HEK293 (cell line): Measurements from ENCODE around the gene RPS19.

Experiments used
- BCL11A ChIP-seq: fragments of 450-650 bp; formaldehyde crosslinking; IDR thresholded peaks from 2 replicates; pipeline ENCODE4 v1.5.1; 2016; ENCODE audit warnings: low read depth, missing biosample characterization, missing genetic modification characterization
- FEZF1 ChIP-seq: fragments of 450-650 bp; formaldehyde crosslinking; IDR thresholded peaks from 2 replicates; pipeline ENCODE4 v1.5.1; 2016; ENCODE audit warnings: missing biosample characterization, missing genetic modification characterization
- GFI1B ChIP-seq: fragments of 450-650 bp; formaldehyde crosslinking; IDR thresholded peaks from 2 replicates; pipeline ENCODE4 v1.5.1; 2016; ENCODE audit warnings: missing biosample characterization, missing genetic modification characterization
- HOXC10 ChIP-seq: sonication (generic); formaldehyde crosslinking; IDR thresholded peaks from 2 replicates; pipeline ENCODE4 v1.8.1; 2023; ENCODE audit warnings: mild to moderate bottlenecking, missing genetic modification reagents
- KLF1 ChIP-seq: fragments of 450-650 bp; formaldehyde crosslinking; IDR thresholded peaks from 2 replicates; pipeline ENCODE4 v1.5.1; 2016; ENCODE audit warnings: missing biosample characterization, missing genetic modification characterization
- KLF17 ChIP-seq: fragments of 450-650 bp; formaldehyde crosslinking; IDR thresholded peaks from 2 replicates; pipeline ENCODE4 v1.5.1; 2016; ENCODE audit warnings: missing biosample characterization, missing genetic modification characterization
- KLF7 ChIP-seq: fragments of 450-650 bp; formaldehyde crosslinking; IDR thresholded peaks from 2 replicates; pipeline ENCODE4 v1.5.1; 2016; ENCODE audit warnings: missing biosample characterization, missing genetic modification characterization, borderline replicate concordance
- MEIS1 ChIP-seq: sonication (generic); formaldehyde crosslinking; IDR thresholded peaks from 2 replicates; pipeline ENCODE4 v1.8.1; 2022; ENCODE audit warnings: missing genetic modification reagents, mild to moderate bottlenecking, borderline replicate concordance
- REPIN1 ChIP-seq: fragments of 450-650 bp; formaldehyde crosslinking; IDR thresholded peaks from 2 replicates; pipeline ENCODE4 v1.5.1; 2017; ENCODE audit warnings: missing biosample characterization, missing genetic modification characterization, low read depth
- TRIM28 ChIP-seq: IDR thresholded peaks from 2 replicates; pipeline ENCODE4 v1.6.1; 2011; ENCODE audit warnings: low read length, control low read depth, borderline replicate concordance
- YY2 ChIP-seq: fragments of 450-650 bp; formaldehyde crosslinking; IDR thresholded peaks from 2 replicates; pipeline ENCODE4 v1.5.1; 2016; ENCODE audit warnings: missing biosample characterization, missing genetic modification characterization
- ZBTB17 ChIP-seq: fragments of 450-650 bp; formaldehyde crosslinking; IDR thresholded peaks from 2 replicates; pipeline ENCODE4 v1.5.1; 2016; ENCODE audit warnings: missing biosample characterization, missing genetic modification characterization
- ZBTB48 ChIP-seq: fragments of 450-650 bp; formaldehyde crosslinking; IDR thresholded peaks from 2 replicates; pipeline ENCODE4 v1.5.1; 2016; ENCODE audit warnings: missing biosample characterization, missing genetic modification characterization
- ZBTB7A ChIP-seq: fragments of 450-650 bp; formaldehyde crosslinking; IDR thresholded peaks from 2 replicates; pipeline ENCODE4 v1.5.1; 2016; ENCODE audit warnings: low read depth, missing biosample characterization, missing genetic modification characterization
- ZFHX2 ChIP-seq: fragments of 450-650 bp; formaldehyde crosslinking; conservative IDR thresholded peaks from 2 replicates; pipeline ENCODE4 v1.5.1; 2016; ENCODE audit warnings: missing biosample characterization, missing genetic modification characterization
- ZNF10 ChIP-seq: fragments of 450-650 bp; formaldehyde crosslinking; IDR thresholded peaks from 2 replicates; pipeline ENCODE4 v1.5.1; 2017; ENCODE audit warnings: missing biosample characterization, missing genetic modification characterization
- ZNF112 ChIP-seq: fragments of 450-650 bp; formaldehyde crosslinking; IDR thresholded peaks from 2 replicates; pipeline ENCODE4 v1.5.0; 2017; ENCODE audit warnings: missing biosample characterization, missing genetic modification characterization
- ZNF114 ChIP-seq: fragments of 450-650 bp; formaldehyde crosslinking; IDR thresholded peaks from 2 replicates; pipeline ENCODE4 v1.5.0; 2017; ENCODE audit warnings: missing biosample characterization, missing genetic modification characterization
- ZNF146 ChIP-seq: fragments of 450-650 bp; formaldehyde crosslinking; IDR thresholded peaks from 2 replicates; pipeline ENCODE4 v1.5.1; 2016; ENCODE audit warnings: missing biosample characterization, missing genetic modification characterization
- ZNF184 ChIP-seq: fragments of 450-650 bp; IDR thresholded peaks from 2 replicates; pipeline ENCODE4 v1.5.1; 2018; ENCODE audit warnings: missing biosample characterization, mild to moderate bottlenecking, missing genetic modification characterization
- ZNF2 ChIP-seq: fragments of 450-650 bp; formaldehyde crosslinking; IDR thresholded peaks from 2 replicates; pipeline ENCODE4 v1.5.1; 2016; ENCODE audit warnings: missing biosample characterization, missing genetic modification characterization
- ZNF223 ChIP-seq: fragments of 450-650 bp; formaldehyde crosslinking; IDR thresholded peaks from 2 replicates; pipeline ENCODE4 v1.5.1; 2016; ENCODE audit warnings: missing biosample characterization, missing genetic modification characterization
- ZNF274 ChIP-seq, 2 experiments: fragments of 200-500 bp in 1 of 2; fragments of 450-650 bp in 1 of 2; sonication (Bioruptor generic) in 1 of 2; formaldehyde crosslinking in 1 of 2; IDR thresholded peaks; 2 replicates each; pipeline versions ENCODE4 v1.5.1 to v1.6.1; 2014 to 2016; ENCODE audit warnings: borderline replicate concordance in 1 of 2, inconsistent platforms in 1 of 2, low read length in 1 of 2, missing biosample characterization in 1 of 2, missing genetic modification characterization in 1 of 2
- ZNF311 ChIP-seq: fragments of 450-650 bp; formaldehyde crosslinking; IDR thresholded peaks from 2 replicates; pipeline ENCODE4 v1.5.1; 2017; ENCODE audit warnings: missing biosample characterization, missing genetic modification characterization, borderline replicate concordance
- ZNF350 ChIP-seq: fragments of 450-650 bp; formaldehyde crosslinking; IDR thresholded peaks from 2 replicates; pipeline ENCODE4 v1.5.0; 2017; ENCODE audit warnings: missing biosample characterization, mild to moderate bottlenecking, missing genetic modification characterization
- ZNF449 ChIP-seq: fragments of 450-650 bp; formaldehyde crosslinking; IDR thresholded peaks from 2 replicates; pipeline ENCODE4 v1.5.1; 2017; ENCODE audit warnings: missing biosample characterization, mild to moderate bottlenecking, missing genetic modification characterization, moderate library complexity
- ZNF529 ChIP-seq: fragments of 450-650 bp; formaldehyde crosslinking; IDR thresholded peaks from 2 replicates; pipeline ENCODE4 v1.5.1; 2017; ENCODE audit warnings: missing genetic modification characterization, missing biosample characterization; ENCODE audit not compliant: insufficient replicate concordance
- ZNF571 ChIP-seq: fragments of 450-650 bp; formaldehyde crosslinking; IDR thresholded peaks from 2 replicates; pipeline ENCODE4 v1.5.0; 2017; ENCODE audit warnings: missing biosample characterization, missing genetic modification characterization
- ZNF747 ChIP-seq: fragments of 450-650 bp; formaldehyde crosslinking; IDR thresholded peaks from 2 replicates; pipeline ENCODE4 v1.5.1; 2016; ENCODE audit warnings: missing biosample characterization, missing genetic modification characterization
- ZNF768 ChIP-seq: fragments of 450-650 bp; formaldehyde crosslinking; IDR thresholded peaks from 2 replicates; pipeline ENCODE4 v1.5.1; 2018; ENCODE audit warnings: missing biosample characterization, mild to moderate bottlenecking, missing genetic modification characterization
- ZNF776 ChIP-seq: fragments of 450-650 bp; formaldehyde crosslinking; IDR thresholded peaks from 2 replicates; pipeline ENCODE4 v1.5.0; 2017; ENCODE audit warnings: missing biosample characterization, missing genetic modification characterization, borderline replicate concordance
- ZNF777 ChIP-seq: fragments of 450-650 bp; formaldehyde crosslinking; IDR thresholded peaks from 2 replicates; pipeline ENCODE4 v1.5.1; 2017; ENCODE audit warnings: missing biosample characterization, missing genetic modification characterization, borderline replicate concordance
- ZNF837 ChIP-seq: fragments of 450-650 bp; formaldehyde crosslinking; IDR thresholded peaks from 2 replicates; pipeline ENCODE4 v1.5.1; 2016; ENCODE audit warnings: missing biosample characterization, missing genetic modification characterization
- TF ChIP-seq, protein P1 (sequence below): fragments of 450-650 bp; formaldehyde crosslinking; IDR thresholded peaks from 2 replicates; pipeline ENCODE4 v1.5.1; 2017; ENCODE audit warnings: missing biosample characterization, missing genetic modification characterization
- TF ChIP-seq, protein P2 (sequence below): fragments of 450-650 bp; formaldehyde crosslinking; IDR thresholded peaks from 2 replicates; pipeline ENCODE4 v1.5.0; 2017; ENCODE audit warnings: missing biosample characterization, missing genetic modification characterization, borderline replicate concordance

The RPS19 gene

GRCh38 chr19:41913538-41914423, 53.7 kb downstream of the RPS19 start (continued):
- peak; percentile 50 for TF ChIP-seq ZFHX2 (tag by site-specific recombination)
- TF ChIP-seq ZNF2 (tag by site-specific recombination), result no peak
- TF ChIP-seq FEZF1, result no peak
- no peak for TF ChIP-seq ZBTB17
- TF ChIP-seq MEIS1 (CRISPR knock-in tag), result no peak
- TF ChIP-seq ZNF146 (tag by site-specific recombination), result no peak
- TF ChIP-seq KLF7, result no peak
- TF ChIP-seq REPIN1 (tag by site-specific recombination), result no peak
- TF ChIP-seq ZNF571, result no peak
- TF ChIP-seq ZNF529 (tag by site-specific recombination), result no peak
- no peak for TF ChIP-seq TRIM28
- 0 out of 2 replicates have a peak, but pooled peaks have one; percentile 14 for TF ChIP-seq ZNF223 (tag by site-specific recombination)
- TF ChIP-seq ZNF184 (tag by site-specific recombination), result no peak
- TF ChIP-seq BCL11A, result no peak
- TF ChIP-seq ZNF114 (tag by site-specific recombination), result no peak
- TF ChIP-seq ZNF776, result no peak
- TF ChIP-seq, protein P1, sequence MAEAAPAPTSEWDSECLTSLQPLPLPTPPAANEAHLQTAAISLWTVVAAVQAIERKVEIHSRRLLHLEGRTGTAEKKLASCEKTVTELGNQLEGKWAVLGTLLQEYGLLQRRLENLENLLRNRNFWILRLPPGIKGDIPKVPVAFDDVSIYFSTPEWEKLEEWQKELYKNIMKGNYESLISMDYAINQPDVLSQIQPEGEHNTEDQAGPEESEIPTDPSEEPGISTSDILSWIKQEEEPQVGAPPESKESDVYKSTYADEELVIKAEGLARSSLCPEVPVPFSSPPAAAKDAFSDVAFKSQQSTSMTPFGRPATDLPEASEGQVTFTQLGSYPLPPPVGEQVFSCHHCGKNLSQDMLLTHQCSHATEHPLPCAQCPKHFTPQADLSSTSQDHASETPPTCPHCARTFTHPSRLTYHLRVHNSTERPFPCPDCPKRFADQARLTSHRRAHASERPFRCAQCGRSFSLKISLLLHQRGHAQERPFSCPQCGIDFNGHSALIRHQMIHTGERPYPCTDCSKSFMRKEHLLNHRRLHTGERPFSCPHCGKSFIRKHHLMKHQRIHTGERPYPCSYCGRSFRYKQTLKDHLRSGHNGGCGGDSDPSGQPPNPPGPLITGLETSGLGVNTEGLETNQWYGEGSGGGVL (tag by site-specific recombination), result peak; percentile 92
- TF ChIP-seq KLF17 (tag by site-specific recombination), result 0 out of 2 replicates have a peak, but pooled peaks have one; percentile 52
- TF ChIP-seq ZNF112 (tag by site-specific recombination), result no peak
- no peak for TF ChIP-seq HOXC10 (CRISPR knock-in tag)
- TF ChIP-seq ZNF768 (tag by site-specific recombination), result no peak
- TF ChIP-seq ZNF777, result no peak
- no peak for TF ChIP-seq ZNF311 (tag by site-specific recombination)
- TF ChIP-seq KLF1 (tag by site-specific recombination), result peak; percentile 70
- TF ChIP-seq, protein P2, sequence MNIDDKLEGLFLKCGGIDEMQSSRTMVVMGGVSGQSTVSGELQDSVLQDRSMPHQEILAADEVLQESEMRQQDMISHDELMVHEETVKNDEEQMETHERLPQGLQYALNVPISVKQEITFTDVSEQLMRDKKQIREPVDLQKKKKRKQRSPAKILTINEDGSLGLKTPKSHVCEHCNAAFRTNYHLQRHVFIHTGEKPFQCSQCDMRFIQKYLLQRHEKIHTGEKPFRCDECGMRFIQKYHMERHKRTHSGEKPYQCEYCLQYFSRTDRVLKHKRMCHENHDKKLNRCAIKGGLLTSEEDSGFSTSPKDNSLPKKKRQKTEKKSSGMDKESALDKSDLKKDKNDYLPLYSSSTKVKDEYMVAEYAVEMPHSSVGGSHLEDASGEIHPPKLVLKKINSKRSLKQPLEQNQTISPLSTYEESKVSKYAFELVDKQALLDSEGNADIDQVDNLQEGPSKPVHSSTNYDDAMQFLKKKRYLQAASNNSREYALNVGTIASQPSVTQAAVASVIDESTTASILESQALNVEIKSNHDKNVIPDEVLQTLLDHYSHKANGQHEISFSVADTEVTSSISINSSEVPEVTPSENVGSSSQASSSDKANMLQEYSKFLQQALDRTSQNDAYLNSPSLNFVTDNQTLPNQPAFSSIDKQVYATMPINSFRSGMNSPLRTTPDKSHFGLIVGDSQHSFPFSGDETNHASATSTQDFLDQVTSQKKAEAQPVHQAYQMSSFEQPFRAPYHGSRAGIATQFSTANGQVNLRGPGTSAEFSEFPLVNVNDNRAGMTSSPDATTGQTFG (tag by site-specific recombination), result no peak
- peak; percentile 93 for TF ChIP-seq ZBTB7A (tag by site-specific recombination)
- no peak for TF ChIP-seq ZNF837
- no peak for TF ChIP-seq ZNF350 (tag by site-specific recombination)
- no peak for TF ChIP-seq GFI1B (tag by site-specific recombination)
- TF ChIP-seq YY2 (tag by site-specific recombination), result 0 out of 2 replicates have a peak, but pooled peaks have one; percentile 21
- TF ChIP-seq ZNF747 (tag by site-specific recombination), result no peak
- no peak for TF ChIP-seq ZNF10 (tag by site-specific recombination)
- TF ChIP-seq ZNF449 (tag by site-specific recombination), result no peak
- peak; percentile 34 for TF ChIP-seq ZBTB48 (tag by site-specific recombination)
- TF ChIP-seq ZNF274 (IDR thresholded peaks at IDR 0.05; ENCODE audit: low read length), result no peak
- no peak for TF ChIP-seq ZNF274 (tag by site-specific recombination; IDR thresholded peaks at IDR 0.05; ENCODE audit: borderline replicate concordance)
